Endothelial cell of umbilical vein (primary cell): ENCODE data around the gene NFIC. TPM values are rescaled to one million over a fixed set of nuclear protein-coding genes. Genes with fewer than 3 reads are reported as not detected.

Experiments used
- BruUV-seq: library from RNA; stranded (reverse); fragments of 400-500 nt; replicated peaks from 2 replicates; lab custom pipeline; 2021; lab: Mats Ljungman, UMichigan
- CTCF ChIA-PET: fragments of 300-600, 350-600 bp; sonication (Branson Sonifier 250); formaldehyde crosslinking; loops from one replicate; lab custom pipeline; 2021; ENCODE audit warnings: antibody characterized with exemption, inconsistent platforms; lab: Charles Lee
- POLR2A ChIA-PET: fragments of 300-600, 350-600 bp; sonication (Branson Sonifier 250); formaldehyde crosslinking; loops from one replicate; lab custom pipeline; 2021; ENCODE audit warnings: antibody characterized with exemption, inconsistent platforms; lab: Charles Lee
- DNase-seq: peaks from one replicate; pipeline ENCODE4 v3.0.0-alpha.2; 2011; ENCODE audit warnings: low read depth, low spot score
- FAIRE-seq: peaks from 2 replicates; lab custom pipeline; 2011; peaks lifted over from hg19 to GRCh38; lab: Jason Lieb, UNC
- H2AFZ ChIP-seq: 2 replicates; pipeline ENCODE4 v1.6.0; 2012; ENCODE audit warnings: low read depth, low read length, control low read depth, inconsistent platforms
- H3K27ac ChIP-seq: 2 replicates; pipeline ENCODE4 v1.5.1; 2011; ENCODE audit warnings: low read depth, mild to moderate bottlenecking, control low read depth, low read length, moderate library complexity; ENCODE audit not compliant: insufficient read depth
- H3K27me3 ChIP-seq, 2 experiments: 2 replicates each; pipeline versions ENCODE4 v1.6.0 to v1.6.1; 2011; ENCODE audit warnings: low read length in 2 of 2, mixed read lengths in 1 of 2; ENCODE audit not compliant: control insufficient read depth in 2 of 2, insufficient read depth in 2 of 2
- H3K36me3 ChIP-seq, 2 experiments: 2 replicates in 1 of 2; 3 replicates in 1 of 2; pipeline ENCODE4 v1.5.1; 2011; ENCODE audit warnings: low read length in 2 of 2, mild to moderate bottlenecking in 1 of 2, moderate library complexity in 1 of 2; ENCODE audit not compliant: control insufficient read depth in 2 of 2, insufficient read depth in 2 of 2; ENCODE audit errors: extremely low read depth in 1 of 2
- H3K4me1 ChIP-seq: 3 replicates; pipeline ENCODE4 v1.5.1; 2011; ENCODE audit warnings: mild to moderate bottlenecking, low read length; ENCODE audit not compliant: control insufficient read depth, insufficient read depth; ENCODE audit errors: extremely low read depth
- H3K4me2 ChIP-seq: 2 replicates; pipeline ENCODE4 v1.6.1; 2011; ENCODE audit warnings: low read length, control low read depth, mixed read lengths; ENCODE audit not compliant: insufficient read depth
- H3K4me3 ChIP-seq, 3 experiments: fragments of 200-600 bp in 1 of 3; sonication (generic), shearing (Covaris generic) in 1 of 3; replicated peaks in 1 of 3; 2 replicates each; pipeline ENCODE4 v1.5.1; 2011 to 2016; ENCODE audit warnings: control low read depth in 3 of 3, low read length in 3 of 3, mild to moderate bottlenecking in 2 of 3, inconsistent platforms in 1 of 3, low read depth in 1 of 3, moderate library complexity in 1 of 3; ENCODE audit not compliant: insufficient read depth in 1 of 3
- H3K79me2 ChIP-seq: 2 replicates; pipeline ENCODE4 v1.6.0; 2012; ENCODE audit warnings: low read length, inconsistent platforms; ENCODE audit not compliant: control insufficient read depth, insufficient read depth
- H3K9ac ChIP-seq: replicated peaks from 2 replicates; pipeline ENCODE3; 2011; ENCODE audit warnings: low read length, control low read depth; ENCODE audit not compliant: insufficient read depth; ENCODE audit errors: extremely low read depth
- H3K9me1 ChIP-seq: replicated peaks from 3 replicates; pipeline ENCODE4 v1.6.0; 2011; ENCODE audit warnings: mild to moderate bottlenecking, low read length; ENCODE audit not compliant: control insufficient read depth, insufficient read depth; ENCODE audit errors: extremely low read depth
- H3K9me3 ChIP-seq: replicated peaks from 2 replicates; pipeline ENCODE4 v1.5.1; 2012; ENCODE audit warnings: low read length, inconsistent platforms; ENCODE audit not compliant: control insufficient read depth, insufficient read depth
- H4K20me1 ChIP-seq: replicated peaks from 2 replicates; pipeline ENCODE3; 2011; ENCODE audit warnings: mild to moderate bottlenecking, low read length; ENCODE audit not compliant: control insufficient read depth, insufficient read depth; ENCODE audit errors: extremely low read depth
- EZH2 ChIP-seq: IDR thresholded peaks from 2 replicates; pipeline ENCODE4 v1.6.1; 2012; ENCODE audit warnings: borderline replicate concordance, low read depth, mild to moderate bottlenecking, moderate library complexity, low read length, inconsistent platforms; ENCODE audit not compliant: severe bottlenecking
- FOS ChIP-seq: IDR thresholded peaks from 2 replicates; pipeline ENCODE4 v1.6.1; 2011; ENCODE audit warnings: mild to moderate bottlenecking, low read length, moderate library complexity, borderline replicate concordance; ENCODE audit not compliant: insufficient read depth
- MYC ChIP-seq: IDR thresholded peaks from one replicate; pipeline ENCODE4 v1.6.1; 2011; ENCODE audit warnings: mild to moderate bottlenecking, low read depth, low read length
- POLR2AphosphoS5 ChIP-seq: IDR thresholded peaks from 2 replicates; pipeline ENCODE4 v1.6.1; 2012; ENCODE audit warnings: low read depth, mild to moderate bottlenecking, control low read depth, low read length, moderate library complexity; ENCODE audit not compliant: insufficient read depth
- dilution Hi-C: fragments of 300-500 bp; cut with MboI; formaldehyde crosslinking; loops from one replicate; pipeline ENCODE4 v1.15.0; 2019; ENCODE audit warnings: low sequenced_read_pairs; ENCODE audit not compliant: extremely low pct_ligation_motif_present
- intact Hi-C: fragments of 100-400 bp; cut with micrococcal nuclease; formaldehyde crosslinking; loops from one replicate; pipeline ENCODE4 v1.10.0; 2022
- polyA plus RNA-seq, 4 experiments: library from polyadenylated mRNA; depleted of rRNA in 3 of 4; stranded (reverse) in 3 of 4; unstranded in 1 of 4; fragments of >200 nt; gene quantifications; 2 replicates each; pipeline versions ENCODE4 v1.2.1 to v1.2.3, GENCODE V29; 2011 to 2012; ENCODE audit warnings: missing spikeins in 1 of 4
- total RNA-seq: library from RNA; stranded (reverse); gene quantifications from 2 replicates; pipeline ENCODE4 v1.2.3, GENCODE V29; 2021
- TF ChIP-seq, protein P1 (sequence below): IDR thresholded peaks from 2 replicates; pipeline ENCODE4 v1.6.1; 2011; ENCODE audit not compliant: insufficient read depth, insufficient read length

NFIC gene
- total and polyA plus RNA-seq, 2 donors (not counting 3 experiments of a cell fraction or from before 2014, with no cell fraction given): 11.4 to 133 TPM

DNA sequence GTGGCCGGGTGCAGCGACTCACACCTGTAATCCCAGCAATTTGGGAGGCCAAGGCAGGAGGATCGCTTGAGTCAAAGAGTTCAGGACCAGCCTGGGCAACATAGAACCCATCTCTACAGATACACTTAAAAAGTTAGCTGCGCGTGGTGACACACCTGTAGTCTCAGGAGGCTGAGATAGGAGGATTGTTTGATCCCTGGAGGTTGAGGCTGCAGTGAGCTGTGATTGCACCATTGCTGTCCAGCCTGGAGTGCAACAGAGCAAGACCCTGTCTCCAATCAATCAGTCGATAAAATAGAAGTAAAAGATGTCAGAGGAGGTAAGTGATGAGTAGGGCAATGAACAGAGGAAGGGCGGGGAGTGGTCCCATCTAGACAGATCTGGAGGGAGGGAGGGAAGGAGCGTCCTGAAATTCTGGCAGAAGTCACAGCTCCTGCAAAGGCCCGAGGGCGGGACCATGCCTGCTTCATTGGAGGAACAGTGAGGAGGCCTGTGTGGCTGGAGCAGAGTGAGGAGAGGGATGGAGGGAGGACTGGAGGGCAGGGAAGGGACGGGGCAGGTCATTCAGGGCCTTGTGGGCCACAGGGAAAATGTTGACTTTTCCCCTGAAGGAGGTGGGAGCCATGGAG lies 104.2 kb downstream of the NFIC start:
- H3K9me3 ChIP-seq: no peaks in the 10 kb centered on the region
- BruUV-seq: no TSS peak
- H3K4me2 ChIP-seq: no peak overlapping the region
- H2AFZ ChIP-seq: no peak overlapping the region
- H4K20me1 ChIP-seq: no peaks in the 10 kb centered on the region
- no peaks in the 10 kb centered on the region for H3K27me3 ChIP-seq
- no peak overlapping the region for H3K27ac ChIP-seq
- TF ChIP-seq POLR2AphosphoS5 (no peak), MYC (no peak), EZH2 (no peak), FOS (no peak)
- TF ChIP-seq, protein P1, sequence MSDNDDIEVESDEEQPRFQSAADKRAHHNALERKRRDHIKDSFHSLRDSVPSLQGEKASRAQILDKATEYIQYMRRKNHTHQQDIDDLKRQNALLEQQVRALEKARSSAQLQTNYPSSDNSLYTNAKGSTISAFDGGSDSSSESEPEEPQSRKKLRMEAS: no peak
- intact Hi-C loops: loop anchor here (5.0 kb wide), 1 partner anchor 163 kb away; no protein-coding TSS in a partner anchor
- ChIA-PET CTCF (interaction anchor here (0.8 to 3.9 kb wide), 14 partner anchors 12 to 168 kb away, joined by 3 to 39 read pairs (median 4); partner anchors contain the start of gene SMIM44), POLR2A (no interaction called here)
- no peak overlapping the region for H3K4me3 ChIP-seq
- H3K79me2 ChIP-seq: no peaks in the 10 kb centered on the region
- DNase-seq (no peak), FAIRE-seq (no peak)
- dilution Hi-C loops: no loop called here
- no peaks in the 10 kb centered on the region for H3K4me1 ChIP-seq
- no peak overlapping the region for H3K9ac ChIP-seq
- H3K9me1 ChIP-seq: no peaks in the 10 kb centered on the region
- no peaks in the 10 kb centered on the region for H3K36me3 ChIP-seq
